Upper lobe of left lung (tissue), 4 donors: ENCODE results near the gene PAK1IP1.

ENCODE experiments used
- CTCF ChIP-seq, 6 experiments: fragments of 450-650 bp in 4 of 6; fragments of 200-600 bp in 2 of 6; sonication (generic) in 2 of 6; IDR thresholded peaks; one replicate each; pipeline ENCODE4 v1.5.1; 2016 to 2019; ENCODE audit warnings: antibody characterized with exemption in 6 of 6
- POLR2A ChIP-seq, 4 donors: fragments of 450-650 bp; IDR thresholded peaks; one replicate each; pipeline ENCODE4 v1.5.1; 2016 to 2017; ENCODE audit warnings: antibody characterized with exemption in 4 of 4, mild to moderate bottlenecking in 2 of 4
- POLR2AphosphoS5 ChIP-seq, 2 donors: sonication (generic); formaldehyde crosslinking; IDR thresholded peaks; one replicate each; pipeline ENCODE4 v1.5.1; 2017; ENCODE audit warnings: antibody characterized with exemption in 2 of 2

DNA sequence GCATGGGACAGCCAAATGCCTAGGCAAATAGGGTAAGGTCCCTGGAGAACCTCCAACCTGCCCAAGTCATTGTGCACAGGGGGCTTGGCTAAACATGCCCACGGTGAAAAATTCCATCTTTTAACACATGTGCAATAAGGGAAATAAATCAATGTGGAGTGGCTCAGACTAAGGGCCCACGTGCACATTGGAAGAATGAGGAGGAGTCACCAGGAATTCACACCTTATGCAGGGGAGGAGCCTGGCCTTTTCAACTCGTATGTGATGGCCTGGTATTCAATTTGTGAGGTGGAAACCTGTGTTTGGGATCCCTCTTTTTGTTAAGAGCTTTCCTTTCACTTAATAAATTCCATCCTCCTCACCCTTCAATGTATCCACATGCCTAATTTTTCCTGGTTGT lies 13.0 kb upstream of the PAK1IP1 start:
- TF ChIP-seq POLR2AphosphoS5 (IDR thresholded peaks at IDR 0.05) (no peak), POLR2A (IDR thresholded peaks at IDR 0.05) (no peak), CTCF (IDR thresholded peaks at IDR 0.05) (no peak)
